Measurements from ENCODE around the gene RPS6KA5.

The RPS6KA5 gene

GRCh38 chr14:90924621-90925340, 135.7 kb downstream of the RPS6KA5 start:
- in situ Hi-C loops (cut with MboI; ENCODE audit: low sequenced_read_pairs, unreplicated experiment) = no loop called here
- no peak for TF ChIP-seq CTCF (IDR thresholded peaks at IDR 0.05; ENCODE audit: borderline replicate concordance, control extremely low read depth, extremely low read depth, insufficient read depth, missing control alignments)
- no peak for DNase-seq (ENCODE audit: low spot score)

- no peak for DNase-seq (ENCODE audit: low spot score)
- TF ChIP-seq CTCF (IDR thresholded peaks at IDR 0.05; ENCODE audit: borderline replicate concordance, control extremely low read depth, extremely low read depth, insufficient read depth, missing control alignments) = no peak
- in situ Hi-C loops (cut with MboI; ENCODE audit: low sequenced_read_pairs, unreplicated experiment) = no loop called here
These were observed 138.3 kb downstream of the RPS6KA5 start for GRCh38 chr14:90922141-90922540.

- in situ Hi-C loops (cut with MboI; ENCODE audit: low sequenced_read_pairs, unreplicated experiment) = no loop called here
- no peak for DNase-seq (ENCODE audit: low spot score)
- no peak for TF ChIP-seq CTCF (IDR thresholded peaks at IDR 0.05; ENCODE audit: borderline replicate concordance, control extremely low read depth, extremely low read depth, insufficient read depth, missing control alignments)
These were observed 149.3 kb downstream of the RPS6KA5 start for GRCh38 chr14:90911121-90911520.

GRCh38 chr14:90907178-90907577, 153.3 kb downstream of the RPS6KA5 start:
- no peak for TF ChIP-seq CTCF (IDR thresholded peaks at IDR 0.05; ENCODE audit: borderline replicate concordance, control extremely low read depth, extremely low read depth, insufficient read depth, missing control alignments)
- DNase-seq (ENCODE audit: low spot score) = no peak
- in situ Hi-C loops (cut with MboI; ENCODE audit: low sequenced_read_pairs, unreplicated experiment) = loop anchor here (10.0 kb wide), 2 partner anchors 268 to 378 kb away; no protein-coding TSS in a partner anchor

GRCh38 chr14:90905531-90905930, 154.9 kb downstream of the RPS6KA5 start:
- no peak for TF ChIP-seq CTCF (IDR thresholded peaks at IDR 0.05; ENCODE audit: borderline replicate concordance, control extremely low read depth, extremely low read depth, insufficient read depth, missing control alignments)
- peak; percentile 43 for DNase-seq (ENCODE audit: low spot score)
- in situ Hi-C loops (cut with MboI; ENCODE audit: low sequenced_read_pairs, unreplicated experiment) = loop anchor here (10.0 kb wide), 2 partner anchors 269 to 379 kb away; no protein-coding TSS in a partner anchor

GRCh38 chr14:90903101-90903500, 157.3 kb downstream of the RPS6KA5 start:
- DNase-seq (ENCODE audit: low spot score) = peak; percentile 71
- in situ Hi-C loops (cut with MboI; ENCODE audit: low sequenced_read_pairs, unreplicated experiment) = loop anchor here (10.0 kb wide), 2 partner anchors 272 to 382 kb away; no protein-coding TSS in a partner anchor
- peak; percentile 59 for TF ChIP-seq CTCF (IDR thresholded peaks at IDR 0.05; ENCODE audit: borderline replicate concordance, control extremely low read depth, extremely low read depth, insufficient read depth, missing control alignments)
